Glutamatergic neuron (in vitro differentiated cells): ENCODE data around the gene DYRK2. TPM values are rescaled to one million over a fixed set of nuclear protein-coding genes. Genes with fewer than 3 reads are reported as not detected.

Experiments used
- DNase-seq: peaks from one replicate; pipeline ENCODE4 v3.0.0; 2022
- H3K27ac Mint-ChIP-seq: one replicate; pipeline ENCODE4 v1.8.0; 2020; ENCODE audit warnings: mild to moderate bottlenecking, mixed read lengths, inconsistent platforms; ENCODE audit not compliant: unreplicated experiment
- H3K27me3 Mint-ChIP-seq: one replicate; pipeline ENCODE4 v1.8.0; 2020; ENCODE audit warnings: mild to moderate bottlenecking, moderate library complexity, mixed read lengths, inconsistent platforms; ENCODE audit not compliant: unreplicated experiment
- H3K36me3 Mint-ChIP-seq: one replicate; pipeline ENCODE4 v1.8.0; 2020; ENCODE audit warnings: mild to moderate bottlenecking, mixed read lengths, inconsistent platforms; ENCODE audit not compliant: unreplicated experiment
- H3K4me1 Mint-ChIP-seq: one replicate; pipeline ENCODE4 v1.8.0; 2020; ENCODE audit warnings: mild to moderate bottlenecking, low read depth, mixed read lengths, inconsistent platforms; ENCODE audit not compliant: unreplicated experiment
- H3K4me3 Mint-ChIP-seq: one replicate; pipeline ENCODE4 v1.8.0; 2020; ENCODE audit warnings: mild to moderate bottlenecking, mixed read lengths, inconsistent platforms; ENCODE audit not compliant: unreplicated experiment
- H3K9me3 Mint-ChIP-seq: one replicate; pipeline ENCODE4 v1.8.0; 2020; ENCODE audit warnings: mild to moderate bottlenecking, moderate library complexity, mixed read lengths, inconsistent platforms; ENCODE audit not compliant: unreplicated experiment
- CTCF ChIP-seq: fragments of 200-600 bp; sonication (generic); IDR thresholded peaks from one replicate; pipeline ENCODE4 v1.5.0; 2021; ENCODE audit not compliant: partially characterized antibody, unreplicated experiment
- total RNA-seq: library from RNA; stranded (reverse); fragmentation: NEBNext Ultra II Directional; extraction: Animal tissue kit (Norgen Biotek cat#: 25700); gene quantifications from one replicate; pipeline ENCODE4 v1.2.1, GENCODE V29; 2021; ENCODE audit not compliant: unreplicated experiment

DYRK2 gene
- total RNA-seq, 1 donor from 2014 or later, result 70.9 TPM

- Mint-ChIP-seq H3K9me3 (peaks cover 2% of the 10 kb centered on the region), H3K27ac (no peak overlapping the region), H3K4me3 (no peak overlapping the region), H3K27me3 (no peaks in the 10 kb centered on the region), H3K4me1 (no peaks in the 10 kb centered on the region), H3K36me3 (no peaks in the 10 kb centered on the region)
- no peak for DNase-seq
- TF ChIP-seq CTCF, result no peak
Observed at GRCh38 chr12:67633024-67633610, 15.4 kb upstream of the DYRK2 start.

GRCh38 chr12:67633708-67634107 lies 14.8 kb upstream of the DYRK2 start:
- Mint-ChIP-seq H3K4me1 (no peaks in the 10 kb centered on the region), H3K27me3 (no peaks in the 10 kb centered on the region), H3K4me3 (no peak overlapping the region), H3K27ac (no peak overlapping the region), H3K9me3 (peaks cover 2% of the 10 kb centered on the region), H3K36me3 (no peaks in the 10 kb centered on the region)
- no peak for DNase-seq
- no peak for TF ChIP-seq CTCF

GRCh38 chr12:67634303-67634761 lies 14.2 kb upstream of the DYRK2 start:
- DNase-seq, result no peak
- H3K4me3 Mint-ChIP-seq, result no peak overlapping the region
- no peak for TF ChIP-seq CTCF
- no peaks in the 10 kb centered on the region for H3K27me3 Mint-ChIP-seq
- no peaks in the 10 kb centered on the region for H3K4me1 Mint-ChIP-seq
- no peaks in the 10 kb centered on the region for H3K36me3 Mint-ChIP-seq
- peaks cover 2% of the 10 kb centered on the region for H3K9me3 Mint-ChIP-seq
- H3K27ac Mint-ChIP-seq, result no peak overlapping the region

GRCh38 chr12:67637718-67638117 lies 10.8 kb upstream of the DYRK2 start:
- H3K4me1 Mint-ChIP-seq, result peaks cover 2% of the 10 kb centered on the region
- no peak for TF ChIP-seq CTCF
- no peak for DNase-seq
- H3K27me3 Mint-ChIP-seq, result no peaks in the 10 kb centered on the region
- H3K4me3 Mint-ChIP-seq, result no peak overlapping the region
- no peaks in the 10 kb centered on the region for H3K36me3 Mint-ChIP-seq
- H3K9me3 Mint-ChIP-seq, result peaks cover 2% of the 10 kb centered on the region
- H3K27ac Mint-ChIP-seq, result no peak overlapping the region

- peaks cover 2% of the 10 kb centered on the region for H3K9me3 Mint-ChIP-seq
- DNase-seq, result no peak
- no peak overlapping the region for H3K4me3 Mint-ChIP-seq
- TF ChIP-seq CTCF, result no peak
- no peaks in the 10 kb centered on the region for H3K36me3 Mint-ChIP-seq
- peaks cover 2% of the 10 kb centered on the region for H3K4me1 Mint-ChIP-seq
- peaks cover 2% of the 10 kb centered on the region for H3K27me3 Mint-ChIP-seq
- H3K27ac Mint-ChIP-seq, result no peak overlapping the region
Observed at GRCh38 chr12:67638694-67639093, 9.9 kb upstream of the DYRK2 start.
